HG02943 (cell line): ENCODE data around the gene TNFRSF11A.
A peak's percentile ranks its signal among the peaks of the same experiment; 100 is the strongest.

Experiments
- ATAC-seq: cut with Tn5 transposase; IDR thresholded peaks from one replicate; pipeline ENCODE4 v1.9.1; 2021; ENCODE audit warnings: mild to moderate bottlenecking, low read depth, moderate library complexity; ENCODE audit not compliant: unreplicated experiment

Gene TNFRSF11A

GRCh38 chr18:62324917-62325805 is at the start of gene TNFRSF11A:
TSS of gene TNFRSF11A (plus strand) at chr18:62325310. CDS start at chr18:62325353, 43 bp downstream.
- ATAC-seq, result peak; percentile 64

- ATAC-seq, result no peak
Measured at GRCh38 chr18:62277045-62277444, 48.1 kb upstream of the TNFRSF11A start.

GRCh38 chr18:62279561-62279960 is 45.5 kb upstream of the TNFRSF11A start:
- no peak for ATAC-seq

DNA sequence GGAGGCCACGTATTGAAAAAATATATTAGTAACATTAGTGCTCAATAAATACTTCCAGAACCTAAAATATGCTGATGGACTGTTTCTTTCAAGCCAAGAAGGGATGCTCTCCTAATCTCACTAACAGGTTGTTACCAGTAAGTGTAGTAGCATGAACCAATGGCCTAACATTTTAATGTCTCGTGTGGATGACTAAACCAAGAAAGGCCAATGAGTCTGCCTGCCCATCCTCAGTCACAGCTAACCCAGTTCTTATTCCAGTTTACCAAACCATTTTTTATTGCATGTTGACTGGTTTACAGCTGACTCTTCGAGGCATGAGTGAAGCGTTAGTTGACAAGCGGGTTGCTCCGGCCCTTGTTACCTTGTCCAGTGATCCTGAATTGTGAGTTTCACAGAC is 45.1 kb upstream of the TNFRSF11A start:
- ATAC-seq, result no peak

DNA sequence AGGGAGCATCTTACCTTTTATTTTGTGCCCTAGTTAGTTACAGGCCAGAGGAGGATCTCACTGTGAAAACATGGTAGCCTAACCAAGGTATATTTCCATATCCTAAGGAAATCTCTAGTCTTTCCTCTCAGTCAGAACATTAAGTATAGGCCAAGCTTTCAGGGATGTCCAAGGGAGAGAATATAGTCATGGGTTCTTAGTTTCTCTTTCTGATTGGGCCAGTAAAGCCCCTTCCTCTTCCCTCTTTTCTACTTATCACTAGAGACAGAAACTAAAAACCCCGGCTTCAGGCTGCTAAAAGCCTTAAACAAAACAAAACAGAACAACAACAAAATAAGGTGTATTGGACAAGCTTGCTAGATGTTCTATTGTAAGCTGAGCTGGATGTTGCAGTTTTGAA is 44.3 kb upstream of the TNFRSF11A start:
- ATAC-seq, result no peak

DNA sequence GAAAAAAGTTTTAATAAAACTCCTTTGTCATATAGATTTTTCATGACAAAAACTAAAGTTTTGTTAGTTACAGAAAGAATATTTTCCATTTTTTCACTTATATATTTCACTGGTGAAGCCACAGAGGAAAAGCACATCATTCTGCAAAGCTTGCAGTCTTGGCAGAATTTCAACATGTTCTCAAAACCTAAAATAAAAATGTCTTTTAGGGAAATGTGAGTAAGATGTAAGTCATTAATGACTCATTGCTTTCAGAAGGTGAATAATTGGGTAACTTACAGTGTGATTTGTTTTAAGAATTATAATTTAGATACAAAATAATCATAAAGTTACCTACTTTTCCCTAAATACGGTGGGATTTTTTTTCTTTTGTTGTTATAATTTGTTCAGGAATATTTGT is 43.4 kb upstream of the TNFRSF11A start:
- no peak for ATAC-seq

GRCh38 chr18:62282188-62282629 is 42.9 kb upstream of the TNFRSF11A start:
- no peak for ATAC-seq

DNA sequence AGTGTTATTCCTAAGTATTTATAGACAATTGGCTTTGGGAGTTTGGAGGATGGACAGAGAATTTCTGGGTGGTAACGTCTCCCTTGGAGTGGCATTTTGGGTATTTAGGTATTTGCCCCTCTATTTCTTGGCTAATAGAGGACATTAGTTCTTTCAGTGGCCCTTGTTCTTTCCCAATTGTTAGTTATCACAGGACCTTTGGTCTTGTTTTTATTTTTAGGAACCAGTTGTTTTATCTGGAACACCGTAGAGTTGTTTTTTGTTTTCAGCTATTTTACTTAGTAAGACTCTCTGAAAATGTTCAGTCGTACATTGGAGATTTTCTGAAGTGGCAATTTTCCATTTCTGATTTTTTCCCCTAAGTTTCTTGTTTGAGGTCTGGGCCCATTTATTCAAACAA is 40.5 kb upstream of the TNFRSF11A start:
- ATAC-seq, result no peak

- no peak for ATAC-seq
Measured at GRCh38 chr18:62285281-62285680, 39.8 kb upstream of the TNFRSF11A start.

- ATAC-seq, result peak; percentile 55
Measured at GRCh38 chr18:62287781-62288664, 37.1 kb upstream of the TNFRSF11A start.

GRCh38 chr18:62288665-62289008 is 36.5 kb upstream of the TNFRSF11A start:
- peak; percentile 44 for ATAC-seq

GRCh38 chr18:62289047-62289446 is 36.1 kb upstream of the TNFRSF11A start:
- no peak for ATAC-seq

DNA sequence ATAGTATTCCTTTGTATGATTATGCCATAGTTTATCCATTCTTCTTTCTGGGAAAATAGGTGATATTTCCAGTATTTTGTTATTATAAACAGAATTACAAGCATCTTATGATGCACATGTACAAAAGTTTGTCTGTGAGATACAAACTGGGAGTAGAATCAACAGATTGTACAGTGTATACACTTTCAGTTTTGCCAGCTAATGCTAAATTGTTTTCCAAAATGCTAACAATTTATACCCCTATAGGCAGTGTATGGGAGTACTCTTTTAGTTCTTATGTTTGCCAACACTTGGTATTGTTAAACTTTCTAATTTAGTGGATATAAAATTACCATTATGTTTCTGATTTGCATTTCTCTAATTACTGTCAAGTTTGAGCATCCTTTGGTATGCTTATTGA is 31.0 kb upstream of the TNFRSF11A start:
- no peak for ATAC-seq

DNA sequence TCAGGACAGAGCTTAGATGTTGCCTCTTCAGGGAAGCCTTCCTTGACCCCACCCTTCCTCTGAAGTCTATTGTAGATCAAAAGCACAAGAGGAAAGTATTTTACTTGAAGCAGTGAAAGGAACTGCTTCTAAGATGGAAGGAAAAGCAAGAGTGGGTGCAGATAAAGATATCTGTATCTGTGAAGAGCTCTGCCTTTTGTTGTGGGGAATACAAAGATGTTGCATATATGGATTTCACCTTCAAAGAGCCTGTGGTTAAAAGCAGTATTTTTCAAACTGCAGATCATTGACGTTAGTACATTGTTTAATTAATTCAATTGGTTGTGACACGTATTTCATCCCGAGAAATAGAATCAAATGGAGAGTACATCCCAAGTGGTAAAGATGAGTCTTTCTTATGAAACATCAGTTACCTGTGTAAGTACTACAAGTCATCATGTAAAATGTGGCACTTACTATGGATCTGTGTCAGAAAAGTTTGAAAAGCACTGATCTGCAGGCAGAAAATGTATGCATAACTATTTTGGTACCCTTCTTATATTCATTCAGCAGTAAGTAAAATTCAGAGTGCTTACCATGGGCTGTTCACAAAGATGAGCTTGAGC is 24.6 kb upstream of the TNFRSF11A start:
- no peak for ATAC-seq

DNA sequence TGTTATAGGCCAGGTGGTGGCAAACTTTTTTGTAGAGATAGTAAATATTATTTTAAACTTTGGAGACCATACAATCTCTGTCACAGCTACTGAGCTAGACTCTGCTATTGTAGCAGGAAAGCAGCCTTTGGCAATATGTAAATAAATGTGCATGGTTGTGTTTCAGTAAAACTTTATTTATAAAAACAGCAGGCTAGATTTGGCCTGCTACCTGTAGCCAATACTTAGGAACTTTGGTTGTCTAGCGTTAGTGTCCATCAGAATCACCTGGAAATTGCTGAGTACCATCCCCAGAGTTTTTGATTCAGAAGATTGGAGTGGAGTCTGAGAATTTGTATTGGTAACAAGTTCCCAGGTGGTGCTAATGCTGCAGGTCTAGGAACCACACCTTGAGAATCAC is 23.8 kb upstream of the TNFRSF11A start:
- no peak for ATAC-seq

DNA sequence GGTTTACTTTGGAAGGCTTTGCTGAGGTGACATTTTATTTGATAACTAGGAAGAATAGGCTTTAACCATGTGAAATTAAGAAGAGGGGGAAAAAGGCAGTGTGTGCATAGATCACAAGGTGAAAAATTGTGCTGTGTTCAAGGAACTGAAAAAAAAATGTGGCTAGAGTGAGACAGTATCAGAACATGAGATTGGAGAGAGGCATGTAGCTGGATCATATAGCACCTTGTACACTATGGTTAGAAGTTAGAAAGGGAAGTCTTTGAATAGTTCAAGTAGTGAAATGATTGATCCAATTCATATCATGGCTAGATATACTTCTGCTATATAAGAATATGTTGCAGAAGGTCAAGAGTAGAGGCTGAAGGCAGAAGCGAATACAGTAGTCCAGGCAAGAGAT is 12.3 kb upstream of the TNFRSF11A start:
- no peak for ATAC-seq

DNA sequence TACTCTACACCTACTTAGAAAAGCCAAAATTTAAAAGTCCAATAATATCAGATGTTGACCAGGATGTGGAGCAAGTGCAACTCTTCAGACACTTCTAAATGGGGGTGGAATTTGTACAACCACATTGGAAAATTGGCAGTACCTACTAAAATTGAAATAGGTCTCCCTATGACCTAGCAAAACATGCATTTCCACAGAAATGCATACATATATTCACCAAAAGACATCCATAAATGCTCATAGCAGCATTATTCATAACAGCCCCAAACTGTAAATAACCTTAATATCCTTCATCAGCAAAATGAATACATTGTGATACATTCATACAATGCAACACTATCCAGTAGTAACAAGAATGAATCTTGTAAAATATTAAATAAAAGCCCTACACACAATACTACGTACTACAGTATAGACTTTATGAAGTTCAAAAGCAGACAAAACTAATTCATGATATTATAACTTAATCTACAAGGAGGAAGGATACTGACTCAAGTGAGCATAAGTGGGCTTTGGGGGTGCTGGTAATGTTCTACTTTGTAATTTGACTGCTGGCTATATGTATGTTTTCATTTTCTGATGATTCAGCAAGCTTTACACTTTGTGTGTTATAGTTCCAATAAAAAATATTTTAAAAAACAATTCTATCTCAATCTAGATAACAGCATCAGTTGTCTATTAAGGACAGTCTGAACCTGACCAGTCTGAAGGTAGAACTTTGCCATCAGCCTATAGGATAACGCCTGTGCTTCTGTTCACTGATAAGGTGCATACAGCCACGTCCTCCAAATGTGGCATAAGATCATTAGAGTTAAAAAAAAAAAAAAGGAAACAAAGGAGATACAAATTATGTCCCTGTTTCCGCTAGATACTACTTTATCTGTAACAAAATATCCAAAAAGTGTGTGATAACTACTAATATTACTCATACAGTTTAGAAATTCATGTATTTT is 6.6 kb upstream of the TNFRSF11A start:
- no peak for ATAC-seq

DNA sequence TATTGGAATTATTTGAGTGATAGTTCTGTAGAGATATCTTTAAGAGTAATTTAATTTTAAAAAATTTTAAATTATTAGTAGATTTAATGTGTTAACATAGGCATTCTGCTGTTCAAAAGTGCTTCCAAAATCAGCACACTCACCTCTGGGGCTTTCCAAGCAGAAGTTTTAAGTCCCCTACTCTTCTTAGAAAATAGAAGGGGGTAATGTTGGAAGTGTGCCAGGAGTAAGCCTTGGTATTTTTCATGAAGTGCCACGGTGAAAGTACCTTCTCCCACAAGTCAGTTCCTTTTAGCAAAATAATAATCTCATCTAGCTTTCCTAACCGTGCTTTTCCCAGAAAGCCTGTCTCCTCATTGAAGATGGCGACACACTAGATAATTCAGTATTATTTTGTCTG is 3.9 kb upstream of the TNFRSF11A start:
- no peak for ATAC-seq

DNA sequence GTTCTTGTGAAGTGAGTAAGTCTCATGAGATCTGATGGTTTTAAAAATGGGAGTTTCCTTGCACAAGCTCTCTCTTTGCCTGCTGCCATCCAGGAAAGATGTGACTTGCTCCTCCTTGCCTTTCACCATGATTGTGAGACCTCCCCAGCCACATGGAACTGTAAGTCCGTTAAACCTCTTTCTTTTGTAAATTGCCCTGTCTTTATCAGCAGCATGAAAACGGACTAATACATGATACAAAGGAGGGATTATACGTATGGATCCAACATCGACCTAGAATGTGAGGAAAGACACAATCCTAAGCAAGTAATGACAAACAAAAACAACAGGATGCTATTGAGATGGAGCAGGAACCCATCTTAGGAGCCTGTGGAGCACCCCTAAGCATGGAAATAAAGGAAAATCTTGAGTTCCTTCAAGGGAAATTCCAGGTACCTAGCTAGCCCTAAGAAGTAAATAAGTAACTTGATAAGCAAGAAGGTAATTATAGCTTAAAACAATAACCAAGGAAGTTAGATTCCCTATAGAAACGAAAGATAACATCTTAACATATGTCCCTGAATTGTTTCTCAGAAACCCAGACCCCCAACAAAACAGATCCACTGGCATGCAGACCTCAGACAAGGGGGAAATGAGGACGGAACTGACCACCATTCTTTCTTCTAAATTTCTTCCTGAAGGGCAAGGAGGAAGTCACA is 1.5 kb upstream of the TNFRSF11A start:
- ATAC-seq, result no peak
